Effector memory CD8-positive, alpha-beta T cell (primary cell): Measurements from ENCODE around the gene GLA.

ENCODE experiments used
- ATAC-seq: fragments of 150-1000 bp; cut with Tn5 transposase; replicated peaks from 2 replicates; pipeline ENCODE4 v1.10.0; 2021; ENCODE audit warnings: mild to moderate bottlenecking, moderate library complexity
- DNase-seq, 3 experiments: peaks; one replicate each; pipeline ENCODE4 v3.0.0; 2021
- H3K27ac Mint-ChIP-seq, 2 donors: one replicate each; pipeline ENCODE4 v1.8.0; 2022; ENCODE audit warnings: mild to moderate bottlenecking in 2 of 2, mixed read lengths in 2 of 2, moderate library complexity in 2 of 2
- H3K27me3 Mint-ChIP-seq, 2 donors: one replicate each; pipeline ENCODE4 v1.8.0; 2022; ENCODE audit warnings: mixed read lengths in 2 of 2
- H3K36me3 Mint-ChIP-seq: one replicate; pipeline ENCODE4 v1.8.0; 2022; ENCODE audit warnings: mild to moderate bottlenecking, moderate library complexity, mixed read lengths; ENCODE audit not compliant: insufficient read depth
- H3K4me1 Mint-ChIP-seq, 2 donors: one replicate each; pipeline ENCODE4 v1.8.0; 2022; ENCODE audit warnings: low read depth in 2 of 2, mixed read lengths in 2 of 2
- H3K4me3 Mint-ChIP-seq, 2 donors: one replicate each; pipeline ENCODE4 v1.8.0; 2022; ENCODE audit warnings: mild to moderate bottlenecking in 2 of 2, mixed read lengths in 2 of 2, moderate library complexity in 2 of 2
- H3K9me3 Mint-ChIP-seq, 2 donors: one replicate each; pipeline ENCODE4 v1.8.0; 2022; ENCODE audit warnings: mixed read lengths in 2 of 2

The GLA gene

GRCh38 chrX:101360390-101360789 lies 47.3 kb downstream of the GLA start:
- Mint-ChIP-seq H3K9me3 (no peaks in the 10 kb centered on the region), H3K27ac (no peak overlapping the region), H3K4me1 (peaks cover 0 to 5% of the 10 kb centered on the region in 2 donors), H3K36me3 (peaks cover 3% of the 10 kb centered on the region), H3K27me3 (no peaks in the 10 kb centered on the region), H3K4me3 (no peak overlapping the region)
- ATAC-seq = no peak
- DNase-seq = no peak

- peaks cover 0 to 5% of the 10 kb centered on the region in 2 donors for H3K4me1 Mint-ChIP-seq
- H3K4me3 Mint-ChIP-seq = no peak overlapping the region
- H3K27ac Mint-ChIP-seq = no peak overlapping the region
- H3K36me3 Mint-ChIP-seq = peaks cover 3% of the 10 kb centered on the region
- no peak for DNase-seq
- no peaks in the 10 kb centered on the region for H3K27me3 Mint-ChIP-seq
- no peak for ATAC-seq
- no peaks in the 10 kb centered on the region for H3K9me3 Mint-ChIP-seq
Observed at GRCh38 chrX:101359966-101360365, 47.8 kb downstream of the GLA start.

- DNase-seq (no peak), ATAC-seq (no peak)
- peaks cover 3% of the 10 kb centered on the region for H3K36me3 Mint-ChIP-seq
- no peaks in the 10 kb centered on the region for H3K27me3 Mint-ChIP-seq
- H3K27ac Mint-ChIP-seq = no peak overlapping the region
- no peaks in the 10 kb centered on the region for H3K9me3 Mint-ChIP-seq
- peaks cover 0 to 5% of the 10 kb centered on the region in 2 donors for H3K4me1 Mint-ChIP-seq
- no peak overlapping the region for H3K4me3 Mint-ChIP-seq
Observed at GRCh38 chrX:101357166-101357795, 50.4 kb downstream of the GLA start.

- Mint-ChIP-seq H3K36me3 (peaks cover 12% of the 10 kb centered on the region), H3K27me3 (no peaks in the 10 kb centered on the region), H3K27ac (peak overlapping the region; percentile 90 to 91), H3K4me1 (peaks cover 2 to 5% of the 10 kb centered on the region in 2 donors), H3K9me3 (no peaks in the 10 kb centered on the region), H3K4me3 (peak overlapping the region; percentile 89)
- DNase-seq = no peak
- no peak for ATAC-seq
Observed at GRCh38 chrX:101349193-101349562, 58.5 kb downstream of the GLA start.

GRCh38 chrX:101348452-101349192 lies 59.1 kb downstream of the GLA start, which contains the start of gene TIMM8A:
TIMM8A (minus strand) TSS chrX:101348742; CDS start chrX:101348664, 78 bp downstream.
- H3K4me3 Mint-ChIP-seq = peak within 1 kb of the TSS; percentile 89
- H3K4me1 Mint-ChIP-seq = peaks cover 2 to 5% of the 10 kb centered on the region in 2 donors
- H3K36me3 Mint-ChIP-seq = peaks cover 17% of the 10 kb centered on the region
- ATAC-seq (peak; percentile 98), DNase-seq (peak; percentile 60 to 63 (median 63))
- H3K27ac Mint-ChIP-seq = peak within 1 kb of the TSS; percentile 90 to 91
- no peaks in the 10 kb centered on the region for H3K9me3 Mint-ChIP-seq
- no peaks in the 10 kb centered on the region for H3K27me3 Mint-ChIP-seq

- DNase-seq = peak in 1 of 3 experiments; percentile 2
- Mint-ChIP-seq H3K36me3 (peaks cover 18% of the 10 kb centered on the region), H3K9me3 (no peaks in the 10 kb centered on the region), H3K4me1 (peaks cover 2 to 5% of the 10 kb centered on the region in 2 donors), H3K27me3 (no peaks in the 10 kb centered on the region), H3K4me3 (peak overlapping the region; percentile 89), H3K27ac (peak overlapping the region; percentile 90 to 91)
- ATAC-seq = no peak
Observed at GRCh38 chrX:101347859-101348451, 59.8 kb downstream of the GLA start.
